ENCODE data around the gene RCAN2. TPM values are rescaled to one million over a fixed set of nuclear protein-coding genes. Genes with fewer than 3 reads are reported as not detected.
"Not testable (repeated sequence)": the region's sequence is repeated elsewhere in the genome, so short reads cannot be mapped to it uniquely, and the experiment has no call there.

RCAN2 gene
- total RNA-seq, 2 donors from 2014 or later: 1.3 to 7.4 TPM

- Mint-ChIP-seq H3K9me3 (no peaks in the 10 kb centered on the region), H3K36me3 (ENCODE audit: insufficient read depth in 2 of 2) (no peaks in the 10 kb centered on the region), H3K27me3 (ENCODE audit: low read depth) (no peaks in the 10 kb centered on the region), H3K27ac (no peak overlapping the region), H3K4me3 (no peak overlapping the region), H3K4me1 (ENCODE audit: low read depth) (no peaks in the 10 kb centered on the region)
- DNase-seq (peak; percentile 13 to 14), ATAC-seq (replicated peaks in 1 of 2) (no peak)
Observed at GRCh38 chr6:46410334-46410953, 80.8 kb downstream of the RCAN2 start.

DNA sequence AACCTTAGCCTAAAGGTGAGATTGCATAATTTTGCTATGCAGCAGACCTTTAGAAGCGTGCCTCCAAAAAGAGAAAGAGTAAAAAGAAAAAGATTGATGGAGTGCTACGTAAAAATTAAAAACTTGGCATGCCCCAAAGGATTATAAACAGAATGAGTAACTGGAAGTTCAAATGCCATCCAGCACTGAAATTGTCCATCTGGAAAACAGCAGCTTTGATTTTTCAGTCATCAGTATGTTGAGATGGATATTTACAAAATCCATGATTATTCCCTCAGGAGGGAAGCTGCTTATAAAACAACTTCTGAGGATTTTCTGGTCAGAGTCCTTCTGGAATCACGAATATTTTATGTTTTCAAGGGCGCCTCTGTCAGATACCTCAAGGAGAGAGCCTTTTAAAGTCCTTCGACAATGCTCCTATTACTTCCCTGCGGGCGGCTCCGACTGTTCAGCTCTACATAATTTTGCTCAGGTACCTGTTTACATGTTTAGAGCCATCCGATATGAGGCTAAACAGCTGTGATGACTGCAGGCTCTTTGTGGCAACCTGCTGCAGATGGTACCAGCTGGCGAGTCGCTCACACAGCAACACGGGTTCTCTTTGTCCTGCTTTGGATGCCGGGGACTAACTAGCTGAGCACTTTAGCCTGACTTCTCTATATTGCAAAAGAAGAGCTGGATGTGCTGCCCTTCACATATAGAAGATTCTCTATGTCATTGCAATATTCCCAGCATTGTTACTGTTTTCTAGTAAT lies 83.3 kb downstream of the RCAN2 start:
- DNase-seq: no peak
- H3K27me3 Mint-ChIP-seq (ENCODE audit: low read depth): no peaks in the 10 kb centered on the region
- ATAC-seq (replicated peaks in 1 of 2): no peak
- H3K36me3 Mint-ChIP-seq (ENCODE audit: insufficient read depth in 2 of 2): no peaks in the 10 kb centered on the region
- H3K4me1 Mint-ChIP-seq (ENCODE audit: low read depth): no peaks in the 10 kb centered on the region
- no peak overlapping the region for H3K27ac Mint-ChIP-seq
- no peak overlapping the region for H3K4me3 Mint-ChIP-seq
- H3K9me3 Mint-ChIP-seq: no peaks in the 10 kb centered on the region

DNA sequence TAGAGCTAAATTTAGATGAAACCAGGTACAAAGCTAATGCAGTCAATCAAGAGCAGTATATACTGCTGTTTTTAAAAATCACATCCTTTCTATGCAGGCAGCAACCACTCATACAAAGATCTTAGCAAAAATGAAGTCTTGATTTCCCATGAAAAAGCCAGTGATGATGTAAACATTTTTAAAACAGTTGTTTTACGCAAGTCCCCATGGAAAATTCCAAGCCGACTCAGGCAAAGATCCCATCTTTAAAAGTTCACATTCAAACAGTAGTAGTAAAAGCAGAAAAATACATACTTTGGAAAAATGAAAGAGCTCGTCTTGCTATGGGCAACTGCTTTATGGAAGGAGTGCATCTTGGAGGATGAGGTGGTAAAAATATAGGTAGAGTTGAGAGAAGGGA lies 84.0 kb downstream of the RCAN2 start:
- Mint-ChIP-seq H3K27me3 (ENCODE audit: low read depth) (no peaks in the 10 kb centered on the region), H3K9me3 (no peaks in the 10 kb centered on the region), H3K36me3 (ENCODE audit: insufficient read depth in 2 of 2) (no peaks in the 10 kb centered on the region), H3K27ac (no peak overlapping the region), H3K4me3 (no peak overlapping the region), H3K4me1 (ENCODE audit: low read depth) (no peaks in the 10 kb centered on the region)
- DNase-seq (no peak), ATAC-seq (replicated peaks in 1 of 2) (no peak)

DNA sequence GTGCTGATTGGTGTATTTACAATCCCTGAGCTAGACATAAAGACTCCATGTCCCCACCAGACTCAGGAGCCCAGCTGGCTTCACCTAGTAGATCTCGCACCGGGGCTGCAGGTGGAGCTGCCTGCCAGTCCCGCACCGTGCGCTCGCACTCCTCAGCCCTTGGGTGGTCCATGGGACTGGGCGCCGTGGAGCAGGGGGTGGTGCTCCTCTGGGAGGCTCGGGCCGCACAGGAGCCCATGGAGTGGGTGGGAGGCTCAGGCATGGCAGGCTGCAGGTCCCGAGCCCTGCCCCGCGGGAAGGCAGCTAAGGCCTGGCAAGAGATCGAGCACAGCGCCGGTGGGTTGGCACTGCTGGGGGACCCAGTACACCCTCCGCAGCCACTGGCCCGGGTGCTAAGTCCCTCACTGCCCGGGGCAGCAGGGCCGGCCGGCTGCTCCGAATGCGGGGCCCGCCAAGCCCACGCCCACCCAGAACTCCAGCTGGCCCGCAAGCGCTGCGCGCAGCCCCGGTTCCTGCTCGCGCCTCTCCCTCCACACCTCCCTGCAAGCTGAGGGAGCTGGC lies 85.5 kb downstream of the RCAN2 start:
- not testable (repeated sequence) for H3K36me3 Mint-ChIP-seq (ENCODE audit: insufficient read depth in 2 of 2); H3K4me1 Mint-ChIP-seq (ENCODE audit: low read depth); H3K27ac Mint-ChIP-seq; H3K9me3 Mint-ChIP-seq; ATAC-seq (replicated peaks in 1 of 2); DNase-seq; H3K27me3 Mint-ChIP-seq (ENCODE audit: low read depth); H3K4me3 Mint-ChIP-seq

GRCh38 chr6:46400898-46401297 lies 90.4 kb downstream of the RCAN2 start:
- H3K4me3 Mint-ChIP-seq: no peak overlapping the region
- no peak overlapping the region for H3K27ac Mint-ChIP-seq
- H3K4me1 Mint-ChIP-seq (ENCODE audit: low read depth): no peaks in the 10 kb centered on the region
- no peak for ATAC-seq (replicated peaks in 1 of 2)
- no peaks in the 10 kb centered on the region for H3K36me3 Mint-ChIP-seq (ENCODE audit: insufficient read depth in 2 of 2)
- no peak for DNase-seq
- peaks cover 12% of the 10 kb centered on the region for H3K27me3 Mint-ChIP-seq (ENCODE audit: low read depth)
- H3K9me3 Mint-ChIP-seq: no peaks in the 10 kb centered on the region

GRCh38 chr6:46395530-46395929 lies 95.7 kb downstream of the RCAN2 start:
- DNase-seq: no peak
- H3K4me1 Mint-ChIP-seq (ENCODE audit: low read depth): no peaks in the 10 kb centered on the region
- ATAC-seq (replicated peaks in 1 of 2): no peak
- H3K36me3 Mint-ChIP-seq (ENCODE audit: insufficient read depth in 2 of 2): peaks cover 0 to under 1% of the 10 kb centered on the region in 2 donors
- no peak overlapping the region for H3K4me3 Mint-ChIP-seq
- peaks cover 2 to 3% of the 10 kb centered on the region in 2 donors for H3K9me3 Mint-ChIP-seq
- H3K27ac Mint-ChIP-seq: no peak overlapping the region
- H3K27me3 Mint-ChIP-seq (ENCODE audit: low read depth): peaks cover 36% of the 10 kb centered on the region

DNA sequence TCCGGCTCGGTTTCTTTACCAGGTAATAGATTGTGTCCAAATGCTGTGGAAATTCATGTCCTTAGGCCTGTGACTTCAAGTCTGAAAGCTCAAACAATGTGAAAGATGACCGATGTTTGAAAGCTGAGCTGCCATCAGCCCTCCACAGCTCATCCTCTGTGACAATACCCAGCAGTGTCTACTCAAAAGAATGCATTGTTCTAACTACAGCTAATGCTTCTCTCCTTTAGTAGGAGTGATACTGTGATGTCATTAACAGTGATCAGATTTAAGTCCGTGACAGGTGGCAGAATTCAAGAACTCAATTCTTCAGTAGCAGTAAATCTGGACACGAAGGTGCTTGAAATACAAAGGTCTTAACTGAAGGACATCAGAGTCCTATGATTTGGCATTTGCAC lies 97.3 kb downstream of the RCAN2 start:
- Mint-ChIP-seq H3K27me3 (ENCODE audit: low read depth) (peaks cover 24% of the 10 kb centered on the region), H3K36me3 (ENCODE audit: insufficient read depth in 2 of 2) (peaks cover 0 to 2% of the 10 kb centered on the region in 2 donors), H3K4me3 (no peak overlapping the region), H3K27ac (no peak overlapping the region), H3K9me3 (peaks cover 2 to 3% of the 10 kb centered on the region in 2 donors), H3K4me1 (ENCODE audit: low read depth) (no peaks in the 10 kb centered on the region)
- DNase-seq: no peak
- ATAC-seq (replicated peaks in 1 of 2): no peak

DNA sequence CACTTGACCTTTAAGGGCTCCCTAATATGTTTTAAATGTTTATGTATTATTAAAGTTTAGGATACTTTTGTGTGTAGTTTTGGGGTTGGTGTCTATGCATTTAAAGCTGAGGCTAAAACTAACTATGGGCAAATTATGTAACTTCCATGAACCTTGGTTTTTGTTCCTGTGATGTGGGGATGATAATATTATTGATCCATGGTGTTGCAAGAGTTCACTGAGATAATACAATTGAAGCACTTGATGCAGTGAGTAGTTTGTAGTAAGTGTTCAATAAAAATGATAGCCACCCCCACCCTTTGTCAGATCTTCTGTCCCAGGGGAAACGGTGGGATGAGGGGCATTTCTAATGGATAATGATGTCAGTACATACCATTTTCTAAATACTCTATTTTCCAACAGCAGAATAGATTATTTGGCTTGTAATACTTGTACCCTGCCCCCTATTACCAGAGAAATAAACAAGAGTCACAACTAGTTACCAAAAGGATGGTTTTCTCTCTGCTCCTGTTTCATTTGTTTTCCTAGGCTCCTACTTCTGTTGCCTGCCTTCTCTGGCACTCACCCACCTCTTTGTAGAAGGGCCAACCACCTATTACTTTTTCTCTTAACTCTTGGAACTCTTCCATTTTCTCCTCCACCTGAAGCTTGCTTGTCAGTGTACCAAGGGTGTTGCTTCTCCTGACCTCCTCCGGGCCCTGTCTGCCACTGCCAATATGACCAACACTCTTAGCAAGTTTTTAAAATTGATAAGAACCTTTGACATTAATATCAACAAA lies 97.9 kb downstream of the RCAN2 start:
- no peak overlapping the region for H3K27ac Mint-ChIP-seq
- H3K27me3 Mint-ChIP-seq (ENCODE audit: low read depth): peaks cover 24% of the 10 kb centered on the region
- DNase-seq (no peak), ATAC-seq (replicated peaks in 1 of 2) (no peak)
- peaks cover 2 to 3% of the 10 kb centered on the region in 2 donors for H3K9me3 Mint-ChIP-seq
- H3K36me3 Mint-ChIP-seq (ENCODE audit: insufficient read depth in 2 of 2): peaks cover 0 to 2% of the 10 kb centered on the region in 2 donors
- H3K4me1 Mint-ChIP-seq (ENCODE audit: low read depth): no peaks in the 10 kb centered on the region
- no peak overlapping the region for H3K4me3 Mint-ChIP-seq

GRCh38 chr6:46392294-46392693 lies 99.0 kb downstream of the RCAN2 start:
- H3K27ac Mint-ChIP-seq: no peak overlapping the region
- H3K9me3 Mint-ChIP-seq: peaks cover 2 to 3% of the 10 kb centered on the region in 2 donors
- no peak for DNase-seq
- no peak overlapping the region for H3K4me3 Mint-ChIP-seq
- no peak for ATAC-seq (replicated peaks in 1 of 2)
- H3K27me3 Mint-ChIP-seq (ENCODE audit: low read depth): peaks cover 24% of the 10 kb centered on the region
- H3K36me3 Mint-ChIP-seq (ENCODE audit: insufficient read depth in 2 of 2): peaks cover 0 to 2% of the 10 kb centered on the region in 2 donors
- no peaks in the 10 kb centered on the region for H3K4me1 Mint-ChIP-seq (ENCODE audit: low read depth)

- Mint-ChIP-seq H3K27me3 (ENCODE audit: low read depth) (peaks cover 24% of the 10 kb centered on the region), H3K36me3 (ENCODE audit: insufficient read depth in 2 of 2) (peaks cover 0 to 2% of the 10 kb centered on the region in 2 donors), H3K9me3 (peaks cover 3 to 5% of the 10 kb centered on the region in 2 donors), H3K4me3 (no peak overlapping the region), H3K4me1 (ENCODE audit: low read depth) (no peaks in the 10 kb centered on the region), H3K27ac (no peak overlapping the region)
- DNase-seq (no peak), ATAC-seq (replicated peaks in 1 of 2) (no peak)
Observed at GRCh38 chr6:46390153-46390876, 100.9 kb downstream of the RCAN2 start.

GRCh38 chr6:46387728-46388127 lies 103.5 kb downstream of the RCAN2 start:
- H3K27ac Mint-ChIP-seq; H3K36me3 Mint-ChIP-seq (ENCODE audit: insufficient read depth in 2 of 2); H3K9me3 Mint-ChIP-seq; ATAC-seq (replicated peaks in 1 of 2); H3K4me3 Mint-ChIP-seq; H3K4me1 Mint-ChIP-seq (ENCODE audit: low read depth); DNase-seq: not testable (repeated sequence)
- H3K27me3 Mint-ChIP-seq (ENCODE audit: low read depth): peaks cover 16% of the 10 kb centered on the region

DNA sequence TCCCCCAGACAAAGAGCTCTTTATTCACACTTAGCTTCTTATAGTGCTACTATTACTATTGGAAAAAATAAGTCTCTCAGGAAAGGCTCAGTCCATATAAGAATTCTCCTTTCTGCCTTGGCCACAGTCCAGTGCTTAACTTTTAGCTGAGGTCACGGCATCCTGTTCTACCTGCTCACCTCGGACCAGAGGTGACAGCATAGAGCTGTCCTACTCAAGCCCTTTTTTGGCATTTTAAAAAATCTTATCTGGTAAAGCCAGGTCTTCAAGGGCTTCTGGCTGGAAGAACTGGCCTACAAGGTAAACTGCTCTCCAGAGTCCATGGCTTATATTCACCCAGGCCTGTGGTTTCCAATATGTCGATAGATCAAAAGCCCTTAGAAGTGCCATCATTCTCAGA lies 109.7 kb downstream of the RCAN2 start:
- no peak overlapping the region for H3K4me3 Mint-ChIP-seq
- H3K9me3 Mint-ChIP-seq: peaks cover under 1% of the 10 kb centered on the region in 2 donors
- H3K36me3 Mint-ChIP-seq (ENCODE audit: insufficient read depth in 2 of 2): no peaks in the 10 kb centered on the region
- peaks cover 7% of the 10 kb centered on the region for H3K27me3 Mint-ChIP-seq (ENCODE audit: low read depth)
- DNase-seq (no peak), ATAC-seq (replicated peaks in 1 of 2) (no peak)
- H3K4me1 Mint-ChIP-seq (ENCODE audit: low read depth): no peaks in the 10 kb centered on the region
- H3K27ac Mint-ChIP-seq: no peak overlapping the region
